Transverse colon (tissue), 4 donors: ENCODE data around the gene PPM1H. TPM values are rescaled to one million over a fixed set of nuclear protein-coding genes. Genes with fewer than 3 reads are reported as not detected.

Experiments used
- DNase-seq: peaks from one replicate; pipeline ENCODE4 v3.0.0-alpha.2; 2019
- H3K27ac ChIP-seq, 4 donors: fragments of 200-600 bp; sonication (generic); 2 replicates each; pipeline ENCODE4 v1.5.1; 2016 to 2018; ENCODE audit warnings: inconsistent platforms in 4 of 4
- H3K27me3 ChIP-seq: fragments of 200-600 bp; sonication (generic); 2 replicates; pipeline ENCODE4 v1.5.1; 2017; ENCODE audit warnings: inconsistent platforms
- H3K36me3 ChIP-seq, 4 donors: fragments of 200-600 bp; sonication (generic); 2 replicates each; pipeline ENCODE4 v1.5.1; 2017 to 2019; ENCODE audit warnings: inconsistent platforms in 4 of 4
- H3K4me1 ChIP-seq, 4 donors: fragments of 200-600 bp; sonication (generic); 2 replicates each; pipeline ENCODE4 v1.5.1; 2017 to 2020; ENCODE audit warnings: inconsistent platforms in 4 of 4
- H3K4me3 ChIP-seq, 4 donors: fragments of 200-600 bp; sonication (generic); 1 replicate in 1 of 4; 2 replicates in 3 of 4; pipeline versions ENCODE4 v1.5.1 to v1.6.1; 2017 to 2019; ENCODE audit warnings: inconsistent platforms in 4 of 4
- H3K9me3 ChIP-seq, 2 donors: fragments of 200-600 bp; sonication (generic); 2 replicates each; pipeline ENCODE4 v1.5.1; 2017 to 2019; ENCODE audit warnings: inconsistent platforms in 2 of 2
- CTCF ChIP-seq, 5 experiments: fragments of 200-600 bp in 3 of 5; fragments of 450-650 bp in 2 of 5; sonication (generic) in 3 of 5; IDR thresholded peaks; 1 replicate in 2 of 5; 2 replicates in 3 of 5; pipeline ENCODE4 v1.5.1; 2016 to 2017; ENCODE audit warnings: antibody characterized with exemption in 5 of 5, inconsistent platforms in 3 of 5, mild to moderate bottlenecking in 2 of 5, moderate library complexity in 1 of 5
- EP300 ChIP-seq: sonication (generic); formaldehyde crosslinking; IDR thresholded peaks from one replicate; pipeline ENCODE4 v1.6.1; 2017; ENCODE audit warnings: antibody characterized with exemption, low read depth
- POLR2A ChIP-seq: fragments of 450-650 bp; IDR thresholded peaks from one replicate; pipeline ENCODE4 v1.6.1; 2016; ENCODE audit warnings: antibody characterized with exemption, mild to moderate bottlenecking, moderate library complexity
- POLR2AphosphoS5 ChIP-seq, 3 donors: sonication (generic); formaldehyde crosslinking; IDR thresholded peaks; one replicate each; pipeline ENCODE4 v1.6.1; 2016; ENCODE audit warnings: antibody characterized with exemption in 3 of 3
- WGBS, 2 donors: methylation state at CpG; one replicate each; pipeline ENCODE4 v1.1.5; 2018; ENCODE audit warnings: low coverage in 1 of 2; 5-methylcytosine and 5-hydroxymethylcytosine counted together
- in situ Hi-C, 4 donors: fragments of 200-750 bp; cut with MboI; loops; one replicate each; pipeline versions ENCODE4 v1.15.0 to v1.15.1; 2017; ENCODE audit warnings: low sequenced_read_pairs in 3 of 4, low pct_ligation_motif_present in 1 of 4, low pct_unique_long_range_greater_than_20kb in 1 of 4
- intact Hi-C: fragments of 100-400 bp; cut with DNase I; formaldehyde crosslinking; loops from one replicate; pipeline ENCODE4 v1.15.1; 2023; ENCODE audit warnings: low total_unique reads
- total RNA-seq, 4 donors: library from RNA; depleted of rRNA; stranded (reverse); fragments of >200 nt; gene quantifications; one replicate each; pipeline ENCODE4 v1.1.0, GENCODE V29; 2016

The PPM1H gene
- total RNA-seq, 4 donors from 2014 or later: 0.37 to 3.2 (median 2.8) TPM

GRCh38 chr12:62833634-62834033 lies 101.3 kb downstream of the PPM1H start:
- Histone ChIP-seq H3K27me3 (no peaks in the 10 kb centered on the region), H3K4me3 (no peak overlapping the region), H3K27ac (no peak overlapping the region), H3K9me3 (no peaks in the 10 kb centered on the region), H3K4me1 (no peaks in the 10 kb centered on the region), H3K36me3 (no peaks in the 10 kb centered on the region)
- WGBS, 2 donors: 94% methylated on average over 6 of the region's 6 CpGs
- no peak for TF ChIP-seq POLR2AphosphoS5 (IDR thresholded peaks at IDR 0.05)
- DNase-seq: no peak
- in situ Hi-C loops: no loop called here
- intact Hi-C loops: no loop called here

- intact Hi-C loops: no loop called here
- Histone ChIP-seq H3K27ac (no peak overlapping the region), H3K27me3 (no peaks in the 10 kb centered on the region), H3K9me3 (no peaks in the 10 kb centered on the region), H3K4me3 (no peak overlapping the region), H3K36me3 (no peaks in the 10 kb centered on the region), H3K4me1 (no peaks in the 10 kb centered on the region)
- 53 to 70% methylated on average over 3 of the region's 3 CpGs for WGBS, 2 donors
- no peak for DNase-seq
- in situ Hi-C loops: no loop called here
- TF ChIP-seq EP300 (no peak), POLR2A (no peak), CTCF (IDR thresholded peaks at IDR 0.05) (no peak), POLR2AphosphoS5 (IDR thresholded peaks at IDR 0.05) (no peak)
These were observed 102.4 kb downstream of the PPM1H start for GRCh38 chr12:62832558-62832957.

- intact Hi-C loops: no loop called here
- in situ Hi-C loops: no loop called here
- no peaks in the 10 kb centered on the region for H3K27me3 ChIP-seq
- no peak for DNase-seq
- no peaks in the 10 kb centered on the region for H3K9me3 ChIP-seq
- 92% methylated on average over 7 of the region's 7 CpGs; no CpG with 5 or more reads in 1 of the 2 donors for WGBS, 2 donors
- no peak for TF ChIP-seq POLR2A
- H3K4me3 ChIP-seq: no peak overlapping the region
- H3K4me1 ChIP-seq: no peaks in the 10 kb centered on the region
- H3K36me3 ChIP-seq: no peaks in the 10 kb centered on the region
- no peak overlapping the region for H3K27ac ChIP-seq
These were observed 102.9 kb downstream of the PPM1H start for GRCh38 chr12:62832027-62832426.

GRCh38 chr12:62827855-62828254 lies 107.1 kb downstream of the PPM1H start:
- in situ Hi-C loops: no loop called here
- no peaks in the 10 kb centered on the region for H3K4me1 ChIP-seq
- DNase-seq: no peak
- H3K9me3 ChIP-seq: no peaks in the 10 kb centered on the region
- H3K27ac ChIP-seq: no peak overlapping the region
- no peaks in the 10 kb centered on the region for H3K36me3 ChIP-seq
- intact Hi-C loops: no loop called here
- WGBS, 2 donors: 88% methylated on average over 2 of the region's 2 CpGs; no CpG with 5 or more reads in 1 of the 2 donors
- no peak for TF ChIP-seq POLR2AphosphoS5 (IDR thresholded peaks at IDR 0.05)
- no peak for TF ChIP-seq EP300
- no peak for TF ChIP-seq POLR2A
- no peak for TF ChIP-seq CTCF (IDR thresholded peaks at IDR 0.05)
- no peaks in the 10 kb centered on the region for H3K27me3 ChIP-seq
- H3K4me3 ChIP-seq: no peak overlapping the region

GRCh38 chr12:62827042-62827441 lies 107.9 kb downstream of the PPM1H start:
- no peak for DNase-seq
- intact Hi-C loops (no loop called here), in situ Hi-C loops (no loop called here)
- H3K9me3 ChIP-seq: no peaks in the 10 kb centered on the region
- no peak overlapping the region for H3K4me3 ChIP-seq
- no peaks in the 10 kb centered on the region for H3K4me1 ChIP-seq
- H3K27me3 ChIP-seq: no peaks in the 10 kb centered on the region
- WGBS, 2 donors: 95 to 98% methylated on average over 2 of the region's 2 CpGs
- no peaks in the 10 kb centered on the region for H3K36me3 ChIP-seq
- TF ChIP-seq POLR2A (no peak), CTCF (IDR thresholded peaks at IDR 0.05) (no peak), EP300 (no peak), POLR2AphosphoS5 (IDR thresholded peaks at IDR 0.05) (no peak)
- no peak overlapping the region for H3K27ac ChIP-seq
